GM12878 (cell line): ENCODE measurements around the gene SBF2. TPM values are rescaled to one million over a fixed set of nuclear protein-coding genes. Genes with fewer than 3 reads are reported as not detected.

Source experiments
- BACH1 ChIP-seq: fragments of 450-650 bp; IDR thresholded peaks from 2 replicates; pipeline ENCODE4 v1.6.1; 2017; ENCODE audit warnings: mild to moderate bottlenecking, borderline replicate concordance
- BHLHE40 ChIP-seq, 2 experiments: fragments of 450-650 bp in 1 of 2; IDR thresholded peaks; 2 replicates each; pipeline ENCODE4 v1.6.1; 2011 to 2017; ENCODE audit warnings: low read depth in 2 of 2, borderline replicate concordance in 1 of 2, improper control_type of control experiment in 1 of 2, low read length in 1 of 2, mild to moderate bottlenecking in 1 of 2
- CBFB ChIP-seq: IDR thresholded peaks from 2 replicates; pipeline ENCODE4 v1.6.1; 2016; ENCODE audit warnings: antibody characterized with exemption, low read depth
- EED ChIP-seq: sonication (generic); IDR thresholded peaks from 2 replicates; pipeline ENCODE4 v1.6.1; 2016; ENCODE audit warnings: antibody characterized with exemption, low read depth
- EP300 ChIP-seq, 2 experiments: fragments of 150-350 bp in 1 of 2; IDR thresholded peaks; 2 replicates each; pipeline ENCODE4 v1.6.1; 2011 to 2012; ENCODE audit warnings: low read depth in 2 of 2, low read length in 2 of 2, borderline replicate concordance in 1 of 2, improper control_type of control experiment in 1 of 2, inconsistent platforms in 1 of 2; ENCODE audit not compliant: control insufficient read depth in 1 of 2
- FOXM1 ChIP-seq: IDR thresholded peaks from 2 replicates; pipeline ENCODE4 v1.6.1; 2012; ENCODE audit warnings: low read depth, mild to moderate bottlenecking, inconsistent platforms, low read length, moderate library complexity
- IKZF1 ChIP-seq: fragments of 450-650 bp; conservative IDR thresholded peaks from 2 replicates; pipeline ENCODE4 v1.6.1; 2017; ENCODE audit warnings: antibody characterized with exemption, mild to moderate bottlenecking
- JUND ChIP-seq: IDR thresholded peaks from 2 replicates; pipeline ENCODE4 v1.6.1; 2012; ENCODE audit warnings: low read depth, mild to moderate bottlenecking, low read length, improper control_type of control experiment, moderate library complexity
- MEF2A ChIP-seq: IDR thresholded peaks from 2 replicates; pipeline ENCODE4 v1.6.1; 2011; ENCODE audit warnings: low read depth, mild to moderate bottlenecking, low read length, moderate library complexity; ENCODE audit not compliant: insufficient read depth
- MEF2B ChIP-seq: fragments of 450-650 bp; IDR thresholded peaks from 2 replicates; pipeline ENCODE4 v1.6.1; 2018; ENCODE audit warnings: mild to moderate bottlenecking, moderate library complexity; ENCODE audit not compliant: partially characterized antibody, poor library complexity, severe bottlenecking
- MYC ChIP-seq: IDR thresholded peaks from 2 replicates; pipeline ENCODE4 v1.6.1; 2011; ENCODE audit warnings: mild to moderate bottlenecking, low read length, moderate library complexity, inconsistent platforms; ENCODE audit not compliant: insufficient read depth, insufficient replicate concordance, insufficient read length, severe bottlenecking
- NBN ChIP-seq: fragments of 450-650 bp; IDR thresholded peaks from 2 replicates; pipeline ENCODE4 v1.6.1; 2016
- POU2F2 ChIP-seq: IDR thresholded peaks from 3 replicates; pipeline ENCODE4 v1.6.1; 2011; ENCODE audit warnings: low read depth, mild to moderate bottlenecking, low read length, borderline replicate concordance
- SMAD5 ChIP-seq: IDR thresholded peaks from 2 replicates; pipeline ENCODE4 v1.6.1; 2016; ENCODE audit warnings: antibody characterized with exemption, low read depth
- SRF ChIP-seq, 2 experiments: IDR thresholded peaks; 2 replicates each; pipeline ENCODE4 v1.6.1; 2011; ENCODE audit warnings: low read depth in 2 of 2, low read length in 2 of 2, mild to moderate bottlenecking in 1 of 2, moderate library complexity in 1 of 2
- TCF12 ChIP-seq: IDR thresholded peaks from 2 replicates; pipeline ENCODE4 v1.6.1; 2011; ENCODE audit warnings: low read depth, mild to moderate bottlenecking, low read length
- YBX1 ChIP-seq: fragments of 450-650 bp; IDR thresholded peaks from 2 replicates; pipeline ENCODE4 v1.6.1; 2016; ENCODE audit warnings: antibody characterized with exemption
- YY1 ChIP-seq: IDR thresholded peaks from 2 replicates; pipeline ENCODE4 v1.6.1; 2011; ENCODE audit warnings: low read depth, mild to moderate bottlenecking, low read length
- ZNF384 ChIP-seq: IDR thresholded peaks from 2 replicates; pipeline ENCODE4 v1.6.1; 2012; ENCODE audit warnings: low read depth, mild to moderate bottlenecking, low read length, improper control_type of control experiment, borderline replicate concordance
- polyA plus RNA-seq, 11 experiments: library from polyadenylated mRNA; depleted of rRNA in 4 of 11; unstranded in 6 of 11; stranded (reverse) in 5 of 11; fragments of >200 nt; fragmentation: Nextera tagmentation in 4 of 11; fragmentation: Illumina TruSeq in 1 of 11; extraction: Ambion mirVana in 4 of 11; extraction: Trizol in 1 of 11; gene quantifications; 1 replicate in 1 of 11; 2 replicates in 10 of 11; pipeline versions ENCODE4 v1.2.1 to v1.2.3, GENCODE V29; 2011 to 2016; ENCODE audit warnings: inconsistent platforms in 2 of 11, missing spikeins in 2 of 11, low read depth in 1 of 11
- total RNA-seq, 4 experiments: library from RNA; depleted of rRNA in 3 of 4; stranded (reverse); fragments of >200 nt in 3 of 4; fragmentation: Illumina TruSeq in 1 of 4; extraction: Trizol in 1 of 4; gene quantifications; 2 replicates each; pipeline versions ENCODE4 v1.2.1 to v1.2.3, GENCODE V29; 2013 to 2021
- TF ChIP-seq, protein P1 (sequence below): IDR thresholded peaks from 2 replicates; pipeline ENCODE4 v1.6.1; 2012; ENCODE audit warnings: low read length, inconsistent platforms
- TF ChIP-seq, protein P2 (sequence below): IDR thresholded peaks from 2 replicates; pipeline ENCODE4 v1.6.1; 2011; ENCODE audit warnings: low read depth, low read length, improper control_type of control experiment, borderline replicate concordance
- TF ChIP-seq, protein P3 (sequence below): fragments of 450-650 bp; IDR thresholded peaks from 2 replicates; pipeline ENCODE4 v1.6.1; 2018; ENCODE audit warnings: borderline replicate concordance, mild to moderate bottlenecking; ENCODE audit not compliant: partially characterized antibody
- TF ChIP-seq, protein P4 (sequence below): fragments of 450-650 bp; formaldehyde crosslinking; IDR thresholded peaks from 2 replicates; pipeline ENCODE4 v1.5.0; 2022; ENCODE audit warnings: mild to moderate bottlenecking, missing genetic modification characterization

Gene SBF2
- total and polyA plus RNA-seq, 10 of the 15 experiments (the other 5 are each of a cell fraction or from before 2014, with no cell fraction given): 0.24 to 2.3 (median 1.1) TPM

DNA sequence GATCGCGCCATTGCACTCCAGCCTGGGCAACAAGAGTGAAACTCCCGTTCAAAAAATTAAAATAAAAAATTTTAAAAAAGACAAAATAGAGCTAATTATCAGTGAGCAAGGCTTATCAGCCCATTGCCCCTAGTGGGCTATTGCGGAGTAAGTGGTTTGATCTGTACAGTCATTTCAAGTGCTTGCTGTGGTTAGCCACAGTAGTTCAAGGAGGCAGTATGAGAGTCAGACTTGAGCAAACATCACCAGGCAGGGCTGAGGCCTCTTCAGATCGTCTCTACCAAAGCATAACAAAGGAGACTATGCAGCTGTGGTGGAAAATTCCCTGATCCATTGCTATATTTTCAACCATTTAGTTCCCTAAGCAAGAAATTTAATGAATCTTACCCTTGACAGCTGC, 4.3 kb upstream of the SBF2 start (continued):
- peak; percentile 57 for TF ChIP-seq MEF2B
- TF ChIP-seq NBN: peak; percentile 62
- TF ChIP-seq, protein P1, sequence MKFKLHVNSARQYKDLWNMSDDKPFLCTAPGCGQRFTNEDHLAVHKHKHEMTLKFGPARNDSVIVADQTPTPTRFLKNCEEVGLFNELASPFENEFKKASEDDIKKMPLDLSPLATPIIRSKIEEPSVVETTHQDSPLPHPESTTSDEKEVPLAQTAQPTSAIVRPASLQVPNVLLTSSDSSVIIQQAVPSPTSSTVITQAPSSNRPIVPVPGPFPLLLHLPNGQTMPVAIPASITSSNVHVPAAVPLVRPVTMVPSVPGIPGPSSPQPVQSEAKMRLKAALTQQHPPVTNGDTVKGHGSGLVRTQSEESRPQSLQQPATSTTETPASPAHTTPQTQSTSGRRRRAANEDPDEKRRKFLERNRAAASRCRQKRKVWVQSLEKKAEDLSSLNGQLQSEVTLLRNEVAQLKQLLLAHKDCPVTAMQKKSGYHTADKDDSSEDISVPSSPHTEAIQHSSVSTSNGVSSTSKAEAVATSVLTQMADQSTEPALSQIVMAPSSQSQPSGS: peak; percentile 86
- TF ChIP-seq MEF2A: 0 out of 2 replicates have a peak, but pooled peaks have one; percentile 53
- TF ChIP-seq ZNF384: no peak; the same call in 1 of the 2 replicates
- TF ChIP-seq TCF12: peak; percentile 79
- TF ChIP-seq CBFB: peak; percentile 99
- TF ChIP-seq EP300 (IDR thresholded peaks at IDR 0.05; ENCODE audit: borderline replicate concordance in 1 of 2, control insufficient read depth in 1 of 2, low read depth in 2 of 2, low read length in 2 of 2): peak; percentile 54 to 95; a peak in 3 of 4 replicates
- TF ChIP-seq YY1: 0 out of 2 replicates have a peak, but pooled peaks have one; percentile 54
- TF ChIP-seq BHLHE40 (IDR thresholded peaks at IDR 0.05; ENCODE audit: borderline replicate concordance in 1 of 2, low read depth in 2 of 2, low read length in 1 of 2): peak; percentile 63 to 72; a peak in 3 of 4 replicates
- TF ChIP-seq JUND: peak; percentile 96
- peak; percentile 85; the same call in 2 of the 3 replicates for TF ChIP-seq POU2F2
- no peak for TF ChIP-seq MYC
- TF ChIP-seq, protein P2, sequence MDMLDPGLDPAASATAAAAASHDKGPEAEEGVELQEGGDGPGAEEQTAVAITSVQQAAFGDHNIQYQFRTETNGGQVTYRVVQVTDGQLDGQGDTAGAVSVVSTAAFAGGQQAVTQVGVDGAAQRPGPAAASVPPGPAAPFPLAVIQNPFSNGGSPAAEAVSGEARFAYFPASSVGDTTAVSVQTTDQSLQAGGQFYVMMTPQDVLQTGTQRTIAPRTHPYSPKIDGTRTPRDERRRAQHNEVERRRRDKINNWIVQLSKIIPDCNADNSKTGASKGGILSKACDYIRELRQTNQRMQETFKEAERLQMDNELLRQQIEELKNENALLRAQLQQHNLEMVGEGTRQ: no peak
- peak; percentile 79; the same call in 1 of the 2 replicates for TF ChIP-seq BACH1
- TF ChIP-seq, protein P3, sequence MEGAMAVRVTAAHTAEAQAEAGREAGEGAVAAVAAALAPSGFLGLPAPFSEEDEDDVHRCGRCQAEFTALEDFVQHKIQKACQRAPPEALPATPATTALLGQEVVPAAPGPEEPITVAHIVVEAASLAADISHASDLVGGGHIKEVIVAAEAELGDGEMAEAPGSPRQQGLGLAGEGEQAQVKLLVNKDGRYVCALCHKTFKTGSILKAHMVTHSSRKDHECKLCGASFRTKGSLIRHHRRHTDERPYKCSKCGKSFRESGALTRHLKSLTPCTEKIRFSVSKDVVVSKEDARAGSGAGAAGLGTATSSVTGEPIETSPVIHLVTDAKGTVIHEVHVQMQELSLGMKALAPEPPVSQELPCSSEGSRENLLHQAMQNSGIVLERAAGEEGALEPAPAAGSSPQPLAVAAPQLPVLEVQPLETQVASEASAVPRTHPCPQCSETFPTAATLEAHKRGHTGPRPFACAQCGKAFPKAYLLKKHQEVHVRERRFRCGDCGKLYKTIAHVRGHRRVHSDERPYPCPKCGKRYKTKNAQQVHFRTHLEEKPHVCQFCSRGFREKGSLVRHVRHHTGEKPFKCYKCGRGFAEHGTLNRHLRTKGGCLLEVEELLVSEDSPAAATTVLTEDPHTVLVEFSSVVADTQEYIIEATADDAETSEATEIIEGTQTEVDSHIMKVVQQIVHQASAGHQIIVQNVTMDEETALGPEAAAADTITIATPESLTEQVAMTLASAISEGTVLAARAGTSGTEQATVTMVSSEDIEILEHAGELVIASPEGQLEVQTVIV: no peak
- peak; percentile 74; the same call in 1 of the 2 replicates for TF ChIP-seq IKZF1
- TF ChIP-seq, protein P4, sequence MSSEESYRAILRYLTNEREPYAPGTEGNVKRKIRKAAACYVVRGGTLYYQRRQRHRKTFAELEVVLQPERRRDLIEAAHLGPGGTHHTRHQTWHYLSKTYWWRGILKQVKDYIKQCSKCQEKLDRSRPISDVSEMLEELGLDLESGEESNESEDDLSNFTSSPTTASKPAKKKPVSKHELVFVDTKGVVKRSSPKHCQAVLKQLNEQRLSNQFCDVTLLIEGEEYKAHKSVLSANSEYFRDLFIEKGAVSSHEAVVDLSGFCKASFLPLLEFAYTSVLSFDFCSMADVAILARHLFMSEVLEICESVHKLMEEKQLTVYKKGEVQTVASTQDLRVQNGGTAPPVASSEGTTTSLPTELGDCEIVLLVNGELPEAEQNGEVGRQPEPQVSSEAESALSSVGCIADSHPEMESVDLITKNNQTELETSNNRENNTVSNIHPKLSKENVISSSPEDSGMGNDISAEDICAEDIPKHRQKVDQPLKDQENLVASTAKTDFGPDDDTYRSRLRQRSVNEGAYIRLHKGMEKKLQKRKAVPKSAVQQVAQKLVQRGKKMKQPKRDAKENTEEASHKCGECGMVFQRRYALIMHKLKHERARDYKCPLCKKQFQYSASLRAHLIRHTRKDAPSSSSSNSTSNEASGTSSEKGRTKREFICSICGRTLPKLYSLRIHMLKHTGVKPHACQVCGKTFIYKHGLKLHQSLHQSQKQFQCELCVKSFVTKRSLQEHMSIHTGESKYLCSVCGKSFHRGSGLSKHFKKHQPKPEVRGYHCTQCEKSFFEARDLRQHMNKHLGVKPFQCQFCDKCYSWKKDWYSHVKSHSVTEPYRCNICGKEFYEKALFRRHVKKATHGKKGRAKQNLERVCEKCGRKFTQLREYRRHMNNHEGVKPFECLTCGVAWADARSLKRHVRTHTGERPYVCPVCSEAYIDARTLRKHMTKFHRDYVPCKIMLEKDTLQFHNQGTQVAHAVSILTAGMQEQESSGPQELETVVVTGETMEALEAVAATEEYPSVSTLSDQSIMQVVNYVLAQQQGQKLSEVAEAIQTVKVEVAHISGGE: no peak
- no peak for TF ChIP-seq YBX1
- TF ChIP-seq SMAD5: no peak
- peak in 1 of 2 experiments; percentile 58; a peak in 1 of 4 replicates for TF ChIP-seq SRF (IDR thresholded peaks at IDR 0.05; ENCODE audit: low read depth in 2 of 2, low read length in 2 of 2)
- TF ChIP-seq EED: peak; percentile 94
- peak; percentile 76; the same call in 1 of the 2 replicates for TF ChIP-seq FOXM1
